ENCODE results near the gene SUPT16H. TPM values are rescaled to one million over a fixed set of nuclear protein-coding genes. Genes with fewer than 3 reads are reported as not detected.

SUPT16H gene
- total and polyA plus RNA-seq, 2 experiments from 2014 or later: 187 to 268 TPM

DNA sequence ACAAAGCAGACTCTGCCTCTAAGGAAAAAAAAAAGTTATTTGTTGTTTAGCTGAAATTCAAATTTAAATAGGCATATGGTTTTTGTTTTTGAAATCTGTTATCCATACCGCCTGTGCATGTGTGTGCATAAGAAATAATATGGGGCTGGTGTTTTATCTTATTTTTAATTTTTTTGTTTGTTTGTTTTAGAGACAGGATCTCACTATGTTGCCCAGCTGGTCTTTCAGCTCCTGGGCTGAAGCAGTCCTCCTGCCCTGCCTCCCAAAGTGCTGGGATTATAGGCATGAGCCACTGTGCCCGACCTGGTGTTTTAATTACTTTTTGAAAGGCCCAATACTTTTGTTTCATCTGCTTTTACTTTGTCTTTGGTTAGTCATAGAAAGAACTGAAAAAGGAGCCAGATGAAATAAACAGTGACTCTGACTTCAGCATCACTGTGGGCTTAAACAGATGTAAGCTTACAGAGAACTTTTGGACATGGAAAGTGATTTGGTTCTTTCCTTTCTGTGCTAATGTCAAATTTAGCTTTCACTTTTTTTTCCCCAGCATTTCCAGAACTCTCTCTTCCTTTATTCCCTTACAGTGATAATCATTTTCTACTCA is 37.2 kb downstream of the SUPT16H start:
- H3K4me3 Mint-ChIP-seq: no peak overlapping the region
- H3K27me3 Mint-ChIP-seq (ENCODE audit: insufficient read depth, low read depth, poor library complexity): peaks cover 9% of the 10 kb centered on the region
- no peak overlapping the region; the same call in 1 of the 2 replicates for H3K27ac Mint-ChIP-seq
- no peak overlapping the region for H3K4me2 ChIP-seq
- TF ChIP-seq STAT1 (IDR thresholded peaks at IDR 0.05; ENCODE audit: unreplicated experiment): no peak
- TF ChIP-seq ZNF114 (CRISPR knock-in tag; IDR thresholded peaks at IDR 0.05): no peak
- no peak for TF ChIP-seq ZNF462 (CRISPR knock-in tag; IDR thresholded peaks at IDR 0.05)
- TF ChIP-seq POLR2AphosphoS5 (IDR thresholded peaks at IDR 0.05; ENCODE audit: low read depth): no peak
- TF ChIP-seq, protein P1, sequence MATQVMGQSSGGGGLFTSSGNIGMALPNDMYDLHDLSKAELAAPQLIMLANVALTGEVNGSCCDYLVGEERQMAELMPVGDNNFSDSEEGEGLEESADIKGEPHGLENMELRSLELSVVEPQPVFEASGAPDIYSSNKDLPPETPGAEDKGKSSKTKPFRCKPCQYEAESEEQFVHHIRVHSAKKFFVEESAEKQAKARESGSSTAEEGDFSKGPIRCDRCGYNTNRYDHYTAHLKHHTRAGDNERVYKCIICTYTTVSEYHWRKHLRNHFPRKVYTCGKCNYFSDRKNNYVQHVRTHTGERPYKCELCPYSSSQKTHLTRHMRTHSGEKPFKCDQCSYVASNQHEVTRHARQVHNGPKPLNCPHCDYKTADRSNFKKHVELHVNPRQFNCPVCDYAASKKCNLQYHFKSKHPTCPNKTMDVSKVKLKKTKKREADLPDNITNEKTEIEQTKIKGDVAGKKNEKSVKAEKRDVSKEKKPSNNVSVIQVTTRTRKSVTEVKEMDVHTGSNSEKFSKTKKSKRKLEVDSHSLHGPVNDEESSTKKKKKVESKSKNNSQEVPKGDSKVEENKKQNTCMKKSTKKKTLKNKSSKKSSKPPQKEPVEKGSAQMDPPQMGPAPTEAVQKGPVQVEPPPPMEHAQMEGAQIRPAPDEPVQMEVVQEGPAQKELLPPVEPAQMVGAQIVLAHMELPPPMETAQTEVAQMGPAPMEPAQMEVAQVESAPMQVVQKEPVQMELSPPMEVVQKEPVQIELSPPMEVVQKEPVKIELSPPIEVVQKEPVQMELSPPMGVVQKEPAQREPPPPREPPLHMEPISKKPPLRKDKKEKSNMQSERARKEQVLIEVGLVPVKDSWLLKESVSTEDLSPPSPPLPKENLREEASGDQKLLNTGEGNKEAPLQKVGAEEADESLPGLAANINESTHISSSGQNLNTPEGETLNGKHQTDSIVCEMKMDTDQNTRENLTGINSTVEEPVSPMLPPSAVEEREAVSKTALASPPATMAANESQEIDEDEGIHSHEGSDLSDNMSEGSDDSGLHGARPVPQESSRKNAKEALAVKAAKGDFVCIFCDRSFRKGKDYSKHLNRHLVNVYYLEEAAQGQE (IDR thresholded peaks at IDR 0.05; ENCODE audit: unreplicated experiment): no peak
- TF ChIP-seq JUNB (IDR thresholded peaks at IDR 0.05; ENCODE audit: unreplicated experiment): no peak
- H3K36me3 Mint-ChIP-seq (ENCODE audit: low read depth): peaks cover 11% of the 10 kb centered on the region; the same call in 2 of the 3 replicates
- H3K4me1 ChIP-seq (ENCODE audit: insufficient read depth): peaks cover 8% of the 10 kb centered on the region
- no peaks in the 10 kb centered on the region for H4K20me1 ChIP-seq (replicated peaks; ENCODE audit: insufficient read depth)
- no peaks in the 10 kb centered on the region for H3K9me3 Mint-ChIP-seq
- no peak overlapping the region; the same call in 1 of the 2 replicates for H2AFZ ChIP-seq
- DNase-seq (ENCODE audit: low spot score) (no peak), ATAC-seq (no peak)
- H3K27ac ChIP-seq (ENCODE audit: low read depth): no peak overlapping the region; the same call in 1 of the 2 replicates
- H3K79me2 ChIP-seq (replicated peaks; ENCODE audit: insufficient read depth): no peaks in the 10 kb centered on the region
- H3K27me3 ChIP-seq (ENCODE audit: insufficient read depth): no peaks in the 10 kb centered on the region
- H3K9me2 ChIP-seq (ENCODE audit: insufficient read depth): no peaks in the 10 kb centered on the region
- H3K4me1 Mint-ChIP-seq: peaks cover 14% of the 10 kb centered on the region; the same call in 2 of the 3 replicates
- peaks cover 6% of the 10 kb centered on the region for H3F3A ChIP-seq (replicated peaks; ENCODE audit: low read depth)
- no peak overlapping the region for H3K4me3 ChIP-seq
- H3K36me3 ChIP-seq (ENCODE audit: insufficient read depth): 0 out of 2 replicates have a peak, but pooled peaks cover 5% of the 10 kb centered on the region

All from GM23338 (cell line).